Heart left ventricle (tissue), 13 donors: Measurements from ENCODE around the gene MEST.

ENCODE experiments used
- CTCF ChIP-seq, 12 donors: fragments of 200-600 bp; sonication (generic) in 4 of 12; IDR thresholded peaks; one replicate each; pipeline versions ENCODE4 v1.5.0 to v1.8.0; 2018 to 2022; ENCODE audit warnings: antibody characterized with exemption in 12 of 12, mild to moderate bottlenecking in 5 of 12
- POLR2A ChIP-seq, 2 donors: fragments of 450-650 bp; IDR thresholded peaks; one replicate each; pipeline ENCODE4 v1.6.1; 2017; ENCODE audit warnings: antibody characterized with exemption in 2 of 2, mild to moderate bottlenecking in 2 of 2, moderate library complexity in 2 of 2
- donor health status: ischemic (EF 13 %, LVEDD 7.1; RV severe dilation, severe dysfunction).
- donor health status: DM: no; HTN: yes; CAD: no.
- donor health status: DM: no; HTN: no; CAD: no.
- donor health status: ischemic (EF 25% LVEDD 6.9; RV normal size, moderate dysfunction).
- donor health status: ischemic (EF 25% LVEDD 5.7; RV mildly dilated, moderate dysfunction).
- donor health status: ischemic (EF 35%, LVEDD 5.7; RV mildly dilated, moderate dysfunction).
- donor health status: nonischemic (EF 11% LVEDD 7.7; RV severe dilation, severe dysfunction).
- donor health status: DM: yes; HTN: yes; CAD: no.
- donor health status: PGD.
- donor health status: ischemic (EF 29% LVEDD 5.4; RV normal size, mild dysfunction).
- donor health status: nonischemic (EF 23%, LVEDD 6.1; RV moderate dilation, normal function).

GRCh38 chr7:130554481-130554880 lies 62.6 kb downstream of the MEST start:
- TF ChIP-seq CTCF (IDR thresholded peaks at IDR 0.05) (no peak), POLR2A (IDR thresholded peaks at IDR 0.05) (no peak)
